Chondrocyte (in vitro differentiated cells): ENCODE results near the gene HSPA1B. TPM values are rescaled to one million over a fixed set of nuclear protein-coding genes. Genes with fewer than 3 reads are reported as not detected.
"Not testable (repeated sequence)": the region's sequence is repeated elsewhere in the genome, so short reads cannot be mapped to it uniquely, and the experiment has no call there.

Experiments used
- DNase-seq: peaks from one replicate; pipeline ENCODE4 v3.0.0; 2021; ENCODE audit warnings: mixed read lengths, low spot score
- H3K27ac Mint-ChIP-seq: one replicate; pipeline ENCODE4 v1.8.0; 2021; ENCODE audit warnings: mild to moderate bottlenecking, moderate library complexity, mixed read lengths; ENCODE audit not compliant: unreplicated experiment
- H3K27me3 Mint-ChIP-seq: 2 replicates; pipeline ENCODE4 v1.8.0; 2021; ENCODE audit warnings: low read depth, mixed read lengths
- H3K36me3 Mint-ChIP-seq: 2 replicates; pipeline ENCODE4 v1.8.0; 2021; ENCODE audit warnings: low read depth, mixed read lengths
- H3K4me1 Mint-ChIP-seq: 2 replicates; pipeline ENCODE4 v1.8.0; 2021; ENCODE audit warnings: low read depth, mild to moderate bottlenecking, mixed read lengths
- H3K4me3 Mint-ChIP-seq: one replicate; pipeline ENCODE4 v1.8.0; 2021; ENCODE audit warnings: mild to moderate bottlenecking, moderate library complexity, mixed read lengths; ENCODE audit not compliant: unreplicated experiment
- H3K9me3 Mint-ChIP-seq: 2 replicates; pipeline ENCODE4 v1.8.0; 2021; ENCODE audit warnings: low read depth, mixed read lengths
- CTCF ChIP-seq: fragments of 200-600 bp; sonication (generic); IDR thresholded peaks from 2 replicates; pipeline ENCODE4 v1.5.0; 2021; ENCODE audit warnings: antibody characterized with exemption, mild to moderate bottlenecking, moderate library complexity
- total RNA-seq: library from RNA; stranded (reverse); gene quantifications from 3 replicates; pipeline ENCODE4 v1.2.1, GENCODE V29; 2021

The HSPA1B gene
- total RNA-seq, 1 donor from 2014 or later: 46.8 TPM

GRCh38 chr6:31821301-31822035 is 6.1 kb upstream of the HSPA1B start:
- no peaks in the 10 kb centered on the region for H3K27me3 Mint-ChIP-seq
- no peaks in the 10 kb centered on the region for H3K9me3 Mint-ChIP-seq
- H3K4me3 Mint-ChIP-seq: peak overlapping the region; percentile 86
- DNase-seq: peak; percentile 83
- no peak for TF ChIP-seq CTCF
- peak overlapping the region; percentile 99 for H3K27ac Mint-ChIP-seq
- no peaks in the 10 kb centered on the region for H3K36me3 Mint-ChIP-seq
- peaks cover 51% of the 10 kb centered on the region for H3K4me1 Mint-ChIP-seq

- TF ChIP-seq CTCF: no peak
- Mint-ChIP-seq H3K27ac (peak overlapping the region; percentile 99), H3K9me3 (no peaks in the 10 kb centered on the region), H3K27me3 (no peaks in the 10 kb centered on the region), H3K36me3 (no peaks in the 10 kb centered on the region), H3K4me3 (peak overlapping the region; percentile 86), H3K4me1 (peaks cover 58% of the 10 kb centered on the region)
- peak; percentile 58 for DNase-seq
Observed at GRCh38 chr6:31822036-31822821, 5.3 kb upstream of the HSPA1B start.

GRCh38 chr6:31823592-31824196 is 3.8 kb upstream of the HSPA1B start:
- H3K27me3 Mint-ChIP-seq, H3K4me3 Mint-ChIP-seq, H3K9me3 Mint-ChIP-seq, DNase-seq, H3K36me3 Mint-ChIP-seq: not testable (repeated sequence)
- peak overlapping the region; percentile 13 for H3K27ac Mint-ChIP-seq
- peaks cover 44% of the 10 kb centered on the region for H3K4me1 Mint-ChIP-seq

- H3K4me1 Mint-ChIP-seq: peaks cover 47% of the 10 kb centered on the region
- no peaks in the 10 kb centered on the region for H3K9me3 Mint-ChIP-seq
- no peak overlapping the region for H3K4me3 Mint-ChIP-seq
- TF ChIP-seq CTCF: no peak
- no peak for DNase-seq
- no peaks in the 10 kb centered on the region for H3K27me3 Mint-ChIP-seq
- H3K27ac Mint-ChIP-seq: peak overlapping the region; percentile 98
- no peaks in the 10 kb centered on the region for H3K36me3 Mint-ChIP-seq
Observed at GRCh38 chr6:31825553-31825952, 2.0 kb upstream of the HSPA1B start.

GRCh38 chr6:31826793-31827285 is 699 bp upstream of the HSPA1B start:
- H3K27me3 Mint-ChIP-seq: no peaks in the 10 kb centered on the region
- H3K4me3 Mint-ChIP-seq: peak overlapping the region; percentile 86
- TF ChIP-seq CTCF: no peak
- H3K4me1 Mint-ChIP-seq: peaks cover 49% of the 10 kb centered on the region
- no peaks in the 10 kb centered on the region for H3K9me3 Mint-ChIP-seq
- peak overlapping the region; percentile 98 for H3K27ac Mint-ChIP-seq
- DNase-seq: peak; percentile 64
- H3K36me3 Mint-ChIP-seq: no peaks in the 10 kb centered on the region
